OCI-LY3 (cell line): ENCODE results near the gene CDC42EP1.

Experiments used
- EZH2phosphoT487 ChIP-seq: fragments of 200-600 bp; shearing (Covaris generic); IDR thresholded peaks from 2 replicates; pipeline ENCODE4 v1.6.1; 2018; ENCODE audit warnings: antibody characterized with exemption, mixed run types, low read depth
- TF ChIP-seq, protein P1 (sequence below): fragments of 200-600, 300-600 bp; sonication (generic); IDR thresholded peaks from 2 replicates; pipeline ENCODE4 v1.5.1; 2014; ENCODE audit warnings: antibody characterized with exemption, low read length, low read depth

GRCh38 chr22:37557321-37558001 lies 2.8 kb upstream of the CDC42EP1 start:
- TF ChIP-seq, protein P1, sequence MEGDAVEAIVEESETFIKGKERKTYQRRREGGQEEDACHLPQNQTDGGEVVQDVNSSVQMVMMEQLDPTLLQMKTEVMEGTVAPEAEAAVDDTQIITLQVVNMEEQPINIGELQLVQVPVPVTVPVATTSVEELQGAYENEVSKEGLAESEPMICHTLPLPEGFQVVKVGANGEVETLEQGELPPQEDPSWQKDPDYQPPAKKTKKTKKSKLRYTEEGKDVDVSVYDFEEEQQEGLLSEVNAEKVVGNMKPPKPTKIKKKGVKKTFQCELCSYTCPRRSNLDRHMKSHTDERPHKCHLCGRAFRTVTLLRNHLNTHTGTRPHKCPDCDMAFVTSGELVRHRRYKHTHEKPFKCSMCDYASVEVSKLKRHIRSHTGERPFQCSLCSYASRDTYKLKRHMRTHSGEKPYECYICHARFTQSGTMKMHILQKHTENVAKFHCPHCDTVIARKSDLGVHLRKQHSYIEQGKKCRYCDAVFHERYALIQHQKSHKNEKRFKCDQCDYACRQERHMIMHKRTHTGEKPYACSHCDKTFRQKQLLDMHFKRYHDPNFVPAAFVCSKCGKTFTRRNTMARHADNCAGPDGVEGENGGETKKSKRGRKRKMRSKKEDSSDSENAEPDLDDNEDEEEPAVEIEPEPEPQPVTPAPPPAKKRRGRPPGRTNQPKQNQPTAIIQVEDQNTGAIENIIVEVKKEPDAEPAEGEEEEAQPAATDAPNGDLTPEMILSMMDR: no peak
- no peak for TF ChIP-seq EZH2phosphoT487
